Adrenal gland (tissue), 5 donors: ENCODE results near the gene ATP6V1F.

Source experiments
- CTCF ChIP-seq, 6 experiments: fragments of 450-650 bp in 4 of 6; fragments of 200-600 bp in 2 of 6; sonication (generic) in 1 of 6; IDR thresholded peaks; 1 replicate in 5 of 6; 2 replicates in 1 of 6; pipeline versions ENCODE4 v1.5.1 to v1.8.0; 2016 to 2021; ENCODE audit warnings: antibody characterized with exemption in 6 of 6, mild to moderate bottlenecking in 2 of 6, moderate library complexity in 1 of 6
- POLR2A ChIP-seq, 2 donors: fragments of 450-650 bp; IDR thresholded peaks; one replicate each; pipeline ENCODE4 v1.6.1; 2017; ENCODE audit warnings: antibody characterized with exemption in 2 of 2, mild to moderate bottlenecking in 2 of 2, moderate library complexity in 1 of 2
- donor health status: DM: no; HTN: no; CAD: no.

DNA sequence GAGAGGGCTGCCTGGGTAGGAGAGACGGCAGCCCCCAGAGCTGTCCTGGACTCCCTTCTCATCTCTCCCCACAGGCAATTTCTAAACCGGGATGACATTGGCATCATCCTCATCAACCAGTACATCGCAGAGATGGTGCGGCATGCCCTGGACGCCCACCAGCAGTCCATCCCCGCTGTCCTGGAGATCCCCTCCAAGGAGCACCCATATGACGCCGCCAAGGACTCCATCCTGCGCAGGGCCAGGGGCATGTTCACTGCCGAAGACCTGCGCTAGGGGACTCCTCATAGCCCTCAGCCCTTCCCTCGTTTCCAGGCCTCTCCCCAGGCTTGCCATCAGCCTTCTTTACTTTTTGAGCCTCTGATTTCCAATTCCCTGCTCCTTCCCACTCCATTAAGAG is 2.6 kb downstream of the ATP6V1F start:
- TF ChIP-seq CTCF (IDR thresholded peaks at IDR 0.05), result no peak
- no peak for TF ChIP-seq POLR2A (IDR thresholded peaks at IDR 0.05)
